Spleen (tissue), 11 donors: ENCODE measurements around the gene MMP8. TPM values are rescaled to one million over a fixed set of nuclear protein-coding genes. Genes with fewer than 3 reads are reported as not detected.
A peak's percentile ranks its signal among the peaks of the same experiment; 100 is the strongest.

ENCODE experiments used
- DNase-seq: peaks from one replicate; pipeline ENCODE4 v3.0.0-alpha.2; 2020
- H3K27ac ChIP-seq, 8 donors: fragments of 200-600 bp; sonication (generic) in 7 of 8; 1 replicate in 4 of 8; 2 replicates in 4 of 8; pipeline versions ENCODE4 v1.5.0 to v1.8.0; 2016 to 2021; ENCODE audit warnings: inconsistent platforms in 4 of 8, mild to moderate bottlenecking in 4 of 8, moderate library complexity in 1 of 8
- H3K27me3 ChIP-seq, 7 donors: fragments of 200-600 bp; sonication (generic) in 6 of 7; replicated peaks in 1 of 7; 1 replicate in 4 of 7; 2 replicates in 3 of 7; pipeline versions ENCODE4 v1.5.0 to v1.8.0; 2016 to 2021; ENCODE audit warnings: inconsistent platforms in 3 of 7, mild to moderate bottlenecking in 1 of 7
- H3K36me3 ChIP-seq, 6 donors: fragments of 200-600 bp; sonication (generic) in 5 of 6; 1 replicate in 4 of 6; 2 replicates in 2 of 6; pipeline versions ENCODE4 v1.5.0 to v1.8.0; 2016 to 2021; ENCODE audit warnings: inconsistent platforms in 2 of 6
- H3K4me1 ChIP-seq, 6 donors: fragments of 200-600 bp; sonication (generic) in 5 of 6; 1 replicate in 3 of 6; 2 replicates in 3 of 6; pipeline versions ENCODE4 v1.5.0 to v1.8.0; 2016 to 2021; ENCODE audit warnings: inconsistent platforms in 3 of 6
- H3K4me3 ChIP-seq, 8 donors: fragments of 200-600 bp; sonication (generic) in 7 of 8; 1 replicate in 4 of 8; 2 replicates in 4 of 8; pipeline versions ENCODE4 v1.5.0 to v1.8.0; 2016 to 2021; ENCODE audit warnings: inconsistent platforms in 4 of 8, mild to moderate bottlenecking in 4 of 8, moderate library complexity in 2 of 8
- H3K9me3 ChIP-seq, 8 donors: fragments of 200-600 bp; sonication (generic) in 7 of 8; 1 replicate in 4 of 8; 2 replicates in 4 of 8; pipeline versions ENCODE4 v1.5.0 to v1.8.0; 2016 to 2021; ENCODE audit warnings: inconsistent platforms in 4 of 8
- POLR2A ChIP-seq, 3 donors: fragments of 450-650 bp; IDR thresholded peaks; one replicate each; pipeline ENCODE4 v1.5.1; 2017; ENCODE audit warnings: antibody characterized with exemption in 3 of 3, mild to moderate bottlenecking in 1 of 3
- POLR2AphosphoS5 ChIP-seq, 3 donors: sonication (generic); formaldehyde crosslinking; IDR thresholded peaks; one replicate each; pipeline ENCODE4 v1.5.1; 2017; ENCODE audit warnings: antibody characterized with exemption in 3 of 3
- WGBS, 5 donors: extraction: QIAGEN DNeasy Blood & Tissue Kit in 3 of 5; methylation state at CpG; one replicate each; pipeline versions ENCODE4 v1.1.5 to v1.1.7; 2013 to 2018; 5-methylcytosine and 5-hydroxymethylcytosine counted together
- intact Hi-C: fragments of 100-400 bp; cut with DNase I; formaldehyde crosslinking; loops from one replicate; pipeline ENCODE4 v1.15.0; 2023; ENCODE audit warnings: low total_unique reads
- polyA plus RNA-seq, 3 donors: library from polyadenylated mRNA; stranded (reverse); fragments of 200-250 nt; gene quantifications; one replicate each; pipeline ENCODE4 v1.2.1, GENCODE V29; 2013
- total RNA-seq, 7 donors: library from RNA; depleted of rRNA in 3 of 7; stranded (reverse); fragments of >200 nt in 3 of 7; fragmentation: NEBNext Ultra II Directional in 4 of 7; extraction: Animal tissue kit (Norgen Biotek cat#: 25700) in 4 of 7; gene quantifications; one replicate each; pipeline versions ENCODE4 v1.1.0 to v1.2.1, GENCODE V29; 2016 to 2021
- TF ChIP-seq, protein P1 (sequence below), 11 experiments: fragments of 200-600 bp in 7 of 11; fragments of 450-650 bp in 4 of 11; sonication (generic) in 4 of 11; IDR thresholded peaks in 8 of 11; conservative IDR thresholded peaks in 3 of 11; 1 replicate in 7 of 11; 2 replicates in 4 of 11; pipeline versions ENCODE4 v1.4.0 to v1.8.0; 2016 to 2021; ENCODE audit warnings: antibody characterized with exemption in 11 of 11, inconsistent platforms in 4 of 11, mild to moderate bottlenecking in 1 of 11
- donor health status: healthy with polysubstance abuse.
- donor health status: DM: no; HTN: no; CAD: no; lungs with moderate emphysema.
- donor health status: DM: no; HTN: no; CAD: no.
- donor health status: Bipolar disorder and iron deficiency.
- donor health status: healthy.
- donor health status: DM: no; HTN: no; CAD: no.
- donor health status: DM: yes; HTN: yes; CAD: no.

MMP8 gene
- total and polyA plus RNA-seq, 10 donors = 0.87 to 120 (median 16.6) TPM

DNA sequence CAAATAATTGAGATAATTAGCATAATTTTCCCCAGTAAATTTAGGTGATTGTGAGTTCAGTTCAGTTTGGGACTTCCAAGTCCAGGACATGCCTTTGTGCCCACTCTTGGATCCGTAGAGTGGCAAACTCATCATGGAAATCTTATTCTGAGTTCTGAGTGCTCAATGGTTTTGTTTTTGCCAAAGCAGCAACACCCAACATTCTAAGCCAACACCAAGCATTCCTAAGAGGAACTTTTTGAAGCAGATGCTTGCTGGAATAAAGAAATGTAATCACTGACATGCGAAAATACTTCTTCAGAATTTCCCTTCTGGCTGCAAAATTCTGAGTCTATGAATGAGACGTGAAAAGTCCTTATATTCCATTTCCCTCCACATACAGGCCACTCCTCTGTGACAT is 29.6 kb downstream of the MMP8 start:
- no peak overlapping the region for H3K4me3 ChIP-seq
- no peak overlapping the region for H3K27ac ChIP-seq
- no peak for TF ChIP-seq POLR2A (IDR thresholded peaks at IDR 0.05)
- no peaks in the 10 kb centered on the region for H3K4me1 ChIP-seq
- H3K9me3 ChIP-seq = no peaks in the 10 kb centered on the region
- WGBS, 5 donors = 78 to 96% (median 89%) methylated on average over 3 of the region's 3 CpGs
- no peak for DNase-seq
- H3K36me3 ChIP-seq = no peaks in the 10 kb centered on the region
- H3K27me3 ChIP-seq = peaks cover 0 to 19% (median 0%) of the 10 kb centered on the region in 7 donors
- intact Hi-C loops = no loop called here

DNA sequence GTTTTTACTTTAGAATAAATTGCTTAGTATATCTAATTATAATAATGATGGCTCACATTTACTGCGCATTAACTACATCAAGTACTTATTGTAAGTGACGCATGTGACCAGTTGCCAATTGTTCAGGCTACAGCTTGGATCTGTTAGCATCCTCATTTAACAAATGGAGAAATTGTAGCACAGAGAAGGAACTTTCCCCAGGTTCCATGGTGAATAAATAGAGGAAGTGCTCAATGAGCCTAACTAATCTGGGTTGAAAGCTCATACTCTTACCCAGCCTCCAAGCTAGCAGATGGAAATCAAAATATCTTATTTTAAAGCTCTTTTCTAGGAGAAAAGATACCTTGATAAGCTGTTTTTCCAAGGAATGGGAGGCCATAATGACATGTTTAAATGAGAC is 39.0 kb downstream of the MMP8 start:
- Histone ChIP-seq H3K4me3 (no peak overlapping the region), H3K9me3 (no peaks in the 10 kb centered on the region), H3K4me1 (no peaks in the 10 kb centered on the region), H3K36me3 (no peaks in the 10 kb centered on the region), H3K27me3 (peaks cover 0 to 3% (median 0%) of the 10 kb centered on the region in 7 donors), H3K27ac (peak overlapping the region in 2 of 8 donors; percentile 50 to 53)
- intact Hi-C loops = no loop called here
- DNase-seq = no peak
- WGBS, 5 donors = 87 to 91% (median 90%) methylated on average over 2 of the region's 2 CpGs
- TF ChIP-seq POLR2A (IDR thresholded peaks at IDR 0.05) (no peak), POLR2AphosphoS5 (IDR thresholded peaks at IDR 0.05) (no peak)
- TF ChIP-seq, protein P1, sequence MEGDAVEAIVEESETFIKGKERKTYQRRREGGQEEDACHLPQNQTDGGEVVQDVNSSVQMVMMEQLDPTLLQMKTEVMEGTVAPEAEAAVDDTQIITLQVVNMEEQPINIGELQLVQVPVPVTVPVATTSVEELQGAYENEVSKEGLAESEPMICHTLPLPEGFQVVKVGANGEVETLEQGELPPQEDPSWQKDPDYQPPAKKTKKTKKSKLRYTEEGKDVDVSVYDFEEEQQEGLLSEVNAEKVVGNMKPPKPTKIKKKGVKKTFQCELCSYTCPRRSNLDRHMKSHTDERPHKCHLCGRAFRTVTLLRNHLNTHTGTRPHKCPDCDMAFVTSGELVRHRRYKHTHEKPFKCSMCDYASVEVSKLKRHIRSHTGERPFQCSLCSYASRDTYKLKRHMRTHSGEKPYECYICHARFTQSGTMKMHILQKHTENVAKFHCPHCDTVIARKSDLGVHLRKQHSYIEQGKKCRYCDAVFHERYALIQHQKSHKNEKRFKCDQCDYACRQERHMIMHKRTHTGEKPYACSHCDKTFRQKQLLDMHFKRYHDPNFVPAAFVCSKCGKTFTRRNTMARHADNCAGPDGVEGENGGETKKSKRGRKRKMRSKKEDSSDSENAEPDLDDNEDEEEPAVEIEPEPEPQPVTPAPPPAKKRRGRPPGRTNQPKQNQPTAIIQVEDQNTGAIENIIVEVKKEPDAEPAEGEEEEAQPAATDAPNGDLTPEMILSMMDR (IDR thresholded peaks at IDR 0.05 in 8 of 11, conservative IDR thresholded peaks at IDR 0.05 in 3 of 11) = no peak

DNA sequence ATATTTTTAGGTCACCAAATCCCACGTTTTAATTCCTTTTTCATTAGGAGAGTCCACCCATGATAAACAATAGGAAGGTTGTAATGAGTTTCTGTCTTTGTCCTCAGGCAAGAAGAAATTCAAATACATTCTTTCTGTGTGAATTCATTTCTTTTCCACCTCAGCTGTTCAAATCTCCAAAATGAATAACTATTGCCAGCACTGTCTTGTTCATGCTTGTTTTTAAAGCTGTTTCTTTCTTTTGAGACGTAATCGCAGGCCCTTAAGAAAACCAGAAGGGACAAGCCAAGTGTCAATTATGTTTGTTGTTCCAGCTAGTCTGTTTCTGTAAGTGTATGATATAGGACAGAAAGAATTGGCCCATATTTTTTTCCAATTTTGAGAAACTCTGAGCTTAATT is 39.4 kb downstream of the MMP8 start:
- Histone ChIP-seq H3K36me3 (no peaks in the 10 kb centered on the region), H3K4me3 (no peak overlapping the region), H3K9me3 (no peaks in the 10 kb centered on the region), H3K27ac (peak overlapping the region in 2 of 8 donors; percentile 50 to 53), H3K4me1 (no peaks in the 10 kb centered on the region), H3K27me3 (peaks cover 0 to 3% (median 0%) of the 10 kb centered on the region in 7 donors)
- TF ChIP-seq POLR2AphosphoS5 (IDR thresholded peaks at IDR 0.05) = no peak
- no peak for TF ChIP-seq POLR2A (IDR thresholded peaks at IDR 0.05)
- TF ChIP-seq, protein P1 (IDR thresholded peaks at IDR 0.05 in 8 of 11, conservative IDR thresholded peaks at IDR 0.05 in 3 of 11) = no peak
- WGBS, 5 donors = 80 to 85% (median 82%) methylated on average over 3 of the region's 3 CpGs
- no peak for DNase-seq
- intact Hi-C loops = no loop called here

DNA sequence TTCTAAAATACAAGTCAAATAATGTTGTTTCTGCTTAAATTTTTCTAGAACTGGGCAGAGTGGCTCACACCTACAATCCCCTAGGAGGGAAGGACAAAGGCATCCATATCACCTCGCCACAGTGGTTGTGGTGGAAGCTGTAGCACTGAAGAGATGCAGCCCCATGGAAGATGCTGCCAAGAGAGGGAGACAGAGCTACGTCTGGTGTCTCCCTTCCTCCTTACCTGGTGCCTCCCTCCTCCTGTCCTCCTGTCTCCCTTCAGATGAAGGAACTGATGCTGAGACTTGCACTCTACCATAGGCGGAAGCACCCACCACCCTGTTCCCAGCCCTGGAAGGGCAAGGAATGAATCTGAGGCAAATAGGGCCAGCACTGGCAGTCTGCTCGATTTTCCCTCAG is 41.5 kb downstream of the MMP8 start:
- H3K4me1 ChIP-seq = no peaks in the 10 kb centered on the region
- no peak overlapping the region for H3K4me3 ChIP-seq
- TF ChIP-seq POLR2A (IDR thresholded peaks at IDR 0.05) (no peak), POLR2AphosphoS5 (IDR thresholded peaks at IDR 0.05) (no peak)
- TF ChIP-seq, protein P1 (IDR thresholded peaks at IDR 0.05 in 8 of 11, conservative IDR thresholded peaks at IDR 0.05 in 3 of 11) = no peak
- H3K9me3 ChIP-seq = no peaks in the 10 kb centered on the region
- no peaks in the 10 kb centered on the region for H3K36me3 ChIP-seq
- intact Hi-C loops = no loop called here
- DNase-seq = no peak
- peaks cover 0 to 3% (median 0%) of the 10 kb centered on the region in 7 donors for H3K27me3 ChIP-seq
- H3K27ac ChIP-seq = no peak overlapping the region
- WGBS, 5 donors = 58 to 82% (median 70%) methylated on average over 4 of the region's 4 CpGs

DNA sequence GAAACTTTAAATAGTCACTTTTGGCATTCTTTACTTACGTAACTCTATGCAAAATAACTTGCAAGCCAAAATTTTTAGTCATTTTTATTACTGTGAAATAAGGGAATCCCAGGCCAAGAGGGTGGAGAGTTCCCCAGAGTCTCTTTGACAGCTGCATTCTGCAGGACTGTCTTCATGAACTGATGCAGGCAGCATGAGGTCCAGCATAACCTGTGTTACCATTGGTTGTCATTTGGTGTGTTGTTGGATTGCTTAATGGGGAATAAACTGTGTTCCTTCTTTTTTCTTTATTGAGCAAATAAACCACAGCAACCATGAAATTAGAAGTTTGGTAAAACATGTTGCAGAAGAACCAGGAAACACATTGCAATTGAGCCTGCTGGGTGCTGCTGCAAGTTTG is 43.8 kb downstream of the MMP8 start:
- Histone ChIP-seq H3K36me3 (no peaks in the 10 kb centered on the region), H3K27ac (peak overlapping the region in 2 of 8 donors; percentile 10 to 49), H3K4me1 (no peaks in the 10 kb centered on the region), H3K27me3 (peaks cover 0 to 3% (median 0%) of the 10 kb centered on the region in 7 donors), H3K4me3 (no peak overlapping the region), H3K9me3 (no peaks in the 10 kb centered on the region)
- WGBS, 5 donors = 22 to 50% (median 48%) methylated on average over 1 of the region's 1 CpG
- TF ChIP-seq POLR2A (IDR thresholded peaks at IDR 0.05) = no peak
- intact Hi-C loops = no loop called here
- no peak for DNase-seq
